Subcutaneous abdominal adipose tissue (tissue), 5 donors: Measurements from ENCODE around the gene WNK2.

Source experiments
- H3K27ac ChIP-seq: one replicate; pipeline ENCODE4 v1.7.0; 2013; ENCODE audit warnings: low read depth, mild to moderate bottlenecking, inconsistent platforms, low read length, moderate library complexity
- H3K27me3 ChIP-seq, 5 donors: one replicate each; pipeline ENCODE4 v1.7.0; 2013; ENCODE audit warnings: low read length in 5 of 5, inconsistent platforms in 1 of 5; ENCODE audit not compliant: control insufficient read depth in 5 of 5, insufficient read depth in 4 of 5
- H3K36me3 ChIP-seq, 5 donors: one replicate each; pipeline ENCODE4 v1.7.0; 2013; ENCODE audit warnings: low read length in 5 of 5; ENCODE audit not compliant: control insufficient read depth in 5 of 5, insufficient read depth in 5 of 5
- H3K4me1 ChIP-seq, 5 donors: one replicate each; pipeline ENCODE4 v1.7.0; 2013; ENCODE audit warnings: low read length in 5 of 5, mild to moderate bottlenecking in 3 of 5, moderate library complexity in 1 of 5; ENCODE audit not compliant: control insufficient read depth in 5 of 5, insufficient read depth in 5 of 5
- H3K4me3 ChIP-seq, 5 donors: one replicate each; pipeline ENCODE4 v1.7.0; 2013; ENCODE audit warnings: low read length in 5 of 5, low read depth in 1 of 5
- H3K9ac ChIP-seq, 5 donors: one replicate each; pipeline ENCODE4 v1.7.0; 2013; ENCODE audit warnings: low read length in 5 of 5, mild to moderate bottlenecking in 4 of 5, moderate library complexity in 3 of 5
- H3K9me3 ChIP-seq, 5 donors: one replicate each; pipeline ENCODE4 v1.7.0; 2013; ENCODE audit warnings: low read length in 5 of 5; ENCODE audit not compliant: control insufficient read depth in 5 of 5
- donor health status: healthy.
- donor health status: healthy.
- donor health status: healthy.
- donor health status: healthy.
- donor health status: healthy.

Gene WNK2

GRCh38 chr9:93225892-93226291 lies 42.0 kb downstream of the WNK2 start:
- no peaks in the 10 kb centered on the region for H3K9me3 ChIP-seq
- H3K27ac ChIP-seq: no peak overlapping the region
- H3K4me3 ChIP-seq: no peak overlapping the region
- H3K4me1 ChIP-seq: peaks cover 0 to 7% (median 0%) of the 10 kb centered on the region in 5 donors
- no peak overlapping the region for H3K9ac ChIP-seq
- no peaks in the 10 kb centered on the region for H3K36me3 ChIP-seq
- peaks cover 0 to 26% (median 10%) of the 10 kb centered on the region in 5 donors for H3K27me3 ChIP-seq

- peaks cover 0 to 26% (median 10%) of the 10 kb centered on the region in 5 donors for H3K27me3 ChIP-seq
- H3K9ac ChIP-seq: no peak overlapping the region
- no peak overlapping the region for H3K27ac ChIP-seq
- H3K36me3 ChIP-seq: no peaks in the 10 kb centered on the region
- H3K4me1 ChIP-seq: peaks cover 0 to 7% (median 0%) of the 10 kb centered on the region in 5 donors
- H3K9me3 ChIP-seq: no peaks in the 10 kb centered on the region
- no peak overlapping the region for H3K4me3 ChIP-seq
Measured at GRCh38 chr9:93226819-93227218, 42.9 kb downstream of the WNK2 start.

- Histone ChIP-seq H3K9me3 (no peaks in the 10 kb centered on the region), H3K4me1 (peaks cover 0 to 7% (median 0%) of the 10 kb centered on the region in 5 donors), H3K36me3 (no peaks in the 10 kb centered on the region), H3K9ac (no peak overlapping the region), H3K27me3 (peaks cover 3 to 31% (median 13%) of the 10 kb centered on the region in 5 donors), H3K27ac (no peak overlapping the region), H3K4me3 (no peak overlapping the region)
Measured at GRCh38 chr9:93228030-93228429, 44.1 kb downstream of the WNK2 start.

- H3K4me3 ChIP-seq: no peak overlapping the region
- peaks cover 0 to 3% (median 0%) of the 10 kb centered on the region in 5 donors for H3K4me1 ChIP-seq
- no peaks in the 10 kb centered on the region for H3K36me3 ChIP-seq
- peaks cover 3 to 31% (median 13%) of the 10 kb centered on the region in 5 donors for H3K27me3 ChIP-seq
- H3K27ac ChIP-seq: no peak overlapping the region
- H3K9ac ChIP-seq: no peak overlapping the region
- H3K9me3 ChIP-seq: no peaks in the 10 kb centered on the region
Measured at GRCh38 chr9:93228453-93228852, 44.5 kb downstream of the WNK2 start.

- Histone ChIP-seq H3K4me3 (no peak overlapping the region), H3K27ac (no peak overlapping the region), H3K36me3 (no peaks in the 10 kb centered on the region), H3K9ac (no peak overlapping the region), H3K27me3 (peaks cover 3 to 30% (median 14%) of the 10 kb centered on the region in 5 donors), H3K9me3 (no peaks in the 10 kb centered on the region), H3K4me1 (no peaks in the 10 kb centered on the region)
Measured at GRCh38 chr9:93229636-93230035, 45.7 kb downstream of the WNK2 start.

- Histone ChIP-seq H3K4me3 (no peak overlapping the region), H3K9ac (no peak overlapping the region), H3K27ac (no peak overlapping the region), H3K36me3 (no peaks in the 10 kb centered on the region), H3K9me3 (no peaks in the 10 kb centered on the region), H3K27me3 (peaks cover 3 to 33% (median 19%) of the 10 kb centered on the region in 5 donors), H3K4me1 (no peaks in the 10 kb centered on the region)
Measured at GRCh38 chr9:93230185-93230584, 46.2 kb downstream of the WNK2 start.

DNA sequence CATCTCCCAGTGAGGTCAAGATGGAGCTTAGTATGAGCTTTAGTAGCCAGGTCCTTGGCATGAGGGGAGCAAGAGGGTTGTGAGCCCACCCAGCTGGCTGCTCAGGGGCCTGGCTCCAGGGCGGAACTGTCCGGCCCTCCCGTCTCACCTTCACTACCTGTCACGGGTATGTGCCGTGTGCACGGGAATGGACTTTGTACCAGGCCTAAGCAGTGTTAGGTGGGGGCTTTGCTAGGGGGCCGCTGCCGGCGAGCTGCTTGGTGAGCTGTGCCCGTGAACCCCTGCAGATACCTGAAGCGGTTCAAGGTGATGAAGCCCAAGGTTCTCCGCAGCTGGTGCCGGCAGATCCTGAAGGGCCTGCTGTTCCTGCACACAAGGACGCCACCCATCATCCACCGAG lies 46.7 kb downstream of the WNK2 start:
- Histone ChIP-seq H3K4me1 (no peaks in the 10 kb centered on the region), H3K4me3 (no peak overlapping the region), H3K27me3 (peaks cover 3 to 36% (median 19%) of the 10 kb centered on the region in 5 donors), H3K9ac (no peak overlapping the region), H3K27ac (no peak overlapping the region), H3K36me3 (no peaks in the 10 kb centered on the region), H3K9me3 (no peaks in the 10 kb centered on the region)

GRCh38 chr9:93231121-93231694 lies 47.3 kb downstream of the WNK2 start:
- Histone ChIP-seq H3K27me3 (peaks cover 9 to 39% (median 24%) of the 10 kb centered on the region in 5 donors), H3K9ac (no peak overlapping the region), H3K27ac (no peak overlapping the region), H3K9me3 (no peaks in the 10 kb centered on the region), H3K36me3 (no peaks in the 10 kb centered on the region), H3K4me3 (no peak overlapping the region), H3K4me1 (no peaks in the 10 kb centered on the region)

GRCh38 chr9:93231716-93232115 lies 47.8 kb downstream of the WNK2 start:
- Histone ChIP-seq H3K36me3 (no peaks in the 10 kb centered on the region), H3K27ac (no peak overlapping the region), H3K4me3 (no peak overlapping the region), H3K4me1 (no peaks in the 10 kb centered on the region), H3K27me3 (peaks cover 9 to 43% (median 24%) of the 10 kb centered on the region in 5 donors), H3K9ac (no peak overlapping the region), H3K9me3 (no peaks in the 10 kb centered on the region)

DNA sequence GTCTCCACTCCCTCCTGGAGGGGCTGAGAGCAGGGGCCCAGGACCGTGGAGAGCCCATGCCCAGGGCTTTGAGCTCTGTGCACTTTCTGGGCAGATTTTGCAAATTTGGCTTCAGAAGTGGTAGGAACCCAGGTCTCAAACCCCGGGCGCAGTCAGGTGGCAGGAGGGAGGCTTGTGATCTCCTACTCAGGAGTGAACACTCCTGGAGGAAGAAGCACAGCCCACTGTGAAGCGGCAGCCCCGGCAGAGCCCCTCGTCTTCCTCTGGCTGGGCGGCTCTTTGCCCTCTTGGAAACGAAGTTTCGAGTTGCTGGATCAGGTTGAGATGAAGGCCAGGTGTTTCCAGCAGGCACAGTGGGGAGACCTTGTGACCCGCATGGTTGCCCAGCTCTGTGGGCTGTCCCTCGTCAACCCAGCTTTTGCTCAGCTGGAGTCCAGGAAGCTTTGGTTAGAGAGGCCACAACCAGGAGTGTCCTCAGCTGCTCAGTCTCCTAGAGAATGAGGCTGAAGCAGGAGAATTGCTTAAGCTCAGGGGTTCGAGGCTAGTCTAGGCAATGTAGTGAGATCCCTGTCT lies 48.5 kb downstream of the WNK2 start:
- Histone ChIP-seq H3K9me3 (no peaks in the 10 kb centered on the region), H3K9ac (no peak overlapping the region), H3K27me3 (peaks cover 9 to 44% (median 24%) of the 10 kb centered on the region in 5 donors), H3K4me1 (no peaks in the 10 kb centered on the region), H3K36me3 (no peaks in the 10 kb centered on the region), H3K4me3 (no peak overlapping the region), H3K27ac (no peak overlapping the region)
